ENCODE data around the gene JPT1. TPM values are rescaled to one million over a fixed set of nuclear protein-coding genes. Genes with fewer than 3 reads are reported as not detected.
"Not testable (repeated sequence)": the region's sequence is repeated elsewhere in the genome, so short reads cannot be mapped to it uniquely, and the experiment has no call there.

The JPT1 gene
- total RNA-seq, 3 donors from 2014 or later = 9.9 to 30.5 (median 24.9) TPM

DNA sequence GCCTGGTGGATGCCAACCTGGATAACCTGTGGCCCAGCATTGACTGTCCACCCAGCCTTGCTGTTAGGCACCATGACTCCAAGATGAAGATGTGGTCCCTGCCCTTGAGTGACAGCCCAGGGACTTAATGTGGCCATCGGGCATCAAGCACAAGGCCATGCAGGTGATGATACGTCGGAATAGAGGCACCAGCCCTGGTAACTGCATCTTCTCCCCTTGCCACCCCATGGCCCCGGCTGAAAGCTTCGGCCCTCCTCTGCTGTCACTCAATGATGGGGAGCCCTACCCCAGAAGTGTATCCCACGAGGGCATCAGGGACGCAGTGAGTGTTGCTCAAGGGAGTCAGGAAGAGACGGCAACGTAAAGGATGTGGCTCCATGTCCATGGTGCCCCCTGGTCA is 24.7 kb downstream of the JPT1 start:
- Histone ChIP-seq H3K9me3 (no peaks in the 10 kb centered on the region), H3K4me1 (no peaks in the 10 kb centered on the region), H3K27me3 (no peaks in the 10 kb centered on the region), H3K36me3 (no peaks in the 10 kb centered on the region), H3K27ac (no peak overlapping the region), H3K4me3 (no peak overlapping the region)
- no peak for DNase-seq (ENCODE audit: low spot score in 2 of 2)
- TF ChIP-seq POLR2A (IDR thresholded peaks at IDR 0.05) (no peak), CTCF (IDR thresholded peaks at IDR 0.05) (no peak), POLR2AphosphoS5 (IDR thresholded peaks at IDR 0.05) (no peak)
- intact Hi-C loops (cut with DNase I; ENCODE audit: low total_unique reads) = no loop called here

DNA sequence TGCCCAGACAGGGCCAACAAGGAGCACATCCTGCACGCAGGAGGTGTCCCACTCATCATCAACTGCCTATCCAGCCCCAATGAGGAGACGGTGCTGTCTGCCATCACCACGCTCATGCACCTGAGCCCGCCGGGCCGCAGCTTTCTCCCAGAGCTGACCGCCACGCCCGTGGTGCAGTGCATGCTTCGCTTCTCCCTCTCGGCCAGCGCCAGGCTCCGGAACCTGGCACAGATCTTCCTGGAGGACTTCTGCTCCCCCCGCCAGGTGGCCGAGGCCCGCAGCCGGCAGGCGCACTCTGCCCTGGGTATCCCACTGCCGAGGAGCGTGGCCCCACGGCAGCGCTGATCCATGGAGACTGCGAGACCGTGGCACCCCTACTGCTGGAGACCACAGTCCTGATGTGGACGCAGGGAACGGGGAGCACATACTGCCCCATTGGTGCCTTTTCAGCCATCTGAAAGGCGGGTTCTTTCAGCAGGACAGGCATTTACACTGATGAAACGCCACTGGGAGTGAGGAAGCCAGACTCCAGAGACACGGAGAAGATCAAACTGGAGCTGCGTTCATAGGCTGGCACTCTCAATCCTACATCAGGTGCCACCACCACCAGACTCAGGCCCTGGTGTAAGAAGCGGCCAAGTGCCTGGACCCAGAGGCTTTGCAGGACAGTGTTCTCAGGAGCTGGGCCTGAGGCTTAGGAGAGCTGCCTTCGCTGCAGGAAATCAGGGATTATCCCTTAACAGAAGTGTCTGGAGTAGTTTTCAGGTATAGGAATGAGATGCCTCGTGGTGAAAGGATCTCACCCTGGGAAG is 25.4 kb downstream of the JPT1 start:
- H3K4me1 ChIP-seq = no peaks in the 10 kb centered on the region
- intact Hi-C loops (cut with DNase I; ENCODE audit: low total_unique reads) = no loop called here
- no peak overlapping the region for H3K27ac ChIP-seq
- no peaks in the 10 kb centered on the region for H3K36me3 ChIP-seq
- TF ChIP-seq CTCF (IDR thresholded peaks at IDR 0.05) = no peak
- no peak for TF ChIP-seq POLR2A (IDR thresholded peaks at IDR 0.05)
- no peak for TF ChIP-seq POLR2AphosphoS5 (IDR thresholded peaks at IDR 0.05)
- H3K4me3 ChIP-seq = no peak overlapping the region
- H3K27me3 ChIP-seq = no peaks in the 10 kb centered on the region
- DNase-seq (ENCODE audit: low spot score in 2 of 2) = no peak
- H3K9me3 ChIP-seq = no peaks in the 10 kb centered on the region

GRCh38 chr17:75127936-75128335 is 26.4 kb downstream of the JPT1 start:
- H3K36me3 ChIP-seq; intact Hi-C loops (cut with DNase I; ENCODE audit: low total_unique reads); H3K27me3 ChIP-seq; H3K4me1 ChIP-seq; H3K4me3 ChIP-seq; H3K9me3 ChIP-seq; DNase-seq (ENCODE audit: low spot score in 2 of 2); H3K27ac ChIP-seq: not testable (repeated sequence)

GRCh38 chr17:75126954-75127353 is 27.4 kb downstream of the JPT1 start:
- no peaks in the 10 kb centered on the region for H3K4me1 ChIP-seq
- no peaks in the 10 kb centered on the region for H3K27me3 ChIP-seq
- intact Hi-C loops (cut with DNase I; ENCODE audit: low total_unique reads) = no loop called here
- H3K4me3 ChIP-seq = no peak overlapping the region
- TF ChIP-seq CTCF (IDR thresholded peaks at IDR 0.05) (no peak), POLR2AphosphoS5 (IDR thresholded peaks at IDR 0.05) (no peak), POLR2A (IDR thresholded peaks at IDR 0.05) (no peak)
- no peak overlapping the region for H3K27ac ChIP-seq
- no peaks in the 10 kb centered on the region for H3K36me3 ChIP-seq
- DNase-seq (ENCODE audit: low spot score in 2 of 2) = no peak
- H3K9me3 ChIP-seq = no peaks in the 10 kb centered on the region

DNA sequence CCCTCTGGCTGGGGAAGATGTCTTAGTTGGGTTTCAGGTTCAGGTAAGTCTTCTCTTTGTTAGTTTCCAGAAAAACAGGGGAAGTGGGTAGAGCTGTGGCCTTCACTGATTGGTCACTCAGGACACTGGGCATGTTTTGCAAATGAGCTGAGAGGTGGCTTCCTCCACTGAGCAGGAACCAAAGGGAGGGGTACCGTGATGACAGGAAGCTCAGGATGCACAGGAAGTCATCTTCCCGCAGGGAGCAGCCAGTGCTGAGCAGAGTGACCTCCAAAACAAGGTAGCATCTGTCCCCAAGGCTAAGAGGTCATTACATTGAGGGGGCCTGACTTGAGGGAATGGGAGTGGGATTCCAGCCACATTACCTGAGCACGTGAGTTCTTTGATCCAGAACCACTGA is 28.3 kb downstream of the JPT1 start:
- intact Hi-C loops (cut with DNase I; ENCODE audit: low total_unique reads) = no loop called here
- DNase-seq (ENCODE audit: low spot score in 2 of 2) = no peak

More for the DNA sequence above, 28.3 kb downstream of the JPT1 start:
- Histone ChIP-seq H3K4me3 (no peak overlapping the region), H3K27me3 (no peaks in the 10 kb centered on the region), H3K36me3 (no peaks in the 10 kb centered on the region), H3K4me1 (no peaks in the 10 kb centered on the region), H3K9me3 (no peaks in the 10 kb centered on the region), H3K27ac (no peak overlapping the region)
- TF ChIP-seq POLR2AphosphoS5 (IDR thresholded peaks at IDR 0.05) (no peak), CTCF (IDR thresholded peaks at IDR 0.05) (no peak), POLR2A (IDR thresholded peaks at IDR 0.05) (no peak)
